DMS 273 (cell line): Measurements from ENCODE around the gene IL1RL2.

ENCODE experiments used
- DNase-seq: peaks from one replicate; lab custom pipeline; 2025; ENCODE audit not compliant: unreplicated experiment; lab: John Stamatoyannopoulos, UW

Gene IL1RL2

DNA sequence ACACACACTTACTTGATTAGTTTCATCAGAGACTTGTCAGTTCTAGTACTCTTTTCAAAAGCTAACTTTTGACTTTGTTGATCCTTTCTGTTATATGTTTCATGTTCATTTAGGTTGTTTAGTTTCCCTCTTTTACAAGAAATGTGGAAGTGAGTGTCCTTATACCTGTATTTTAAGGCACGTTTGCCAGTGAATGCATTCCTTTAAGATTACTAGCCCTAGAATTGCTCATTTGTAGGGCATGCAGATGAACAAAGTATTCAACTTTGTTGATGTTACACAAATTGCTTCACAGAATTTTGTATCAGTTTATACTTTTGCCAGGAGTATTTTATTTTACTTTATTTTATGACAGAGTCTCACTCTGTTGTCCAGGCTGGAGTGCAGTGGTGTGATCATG, 6.3 kb downstream of the IL1RL2 start:
- no peak for DNase-seq

GRCh38 chr2:102194609-102195268, 7.9 kb downstream of the IL1RL2 start:
- DNase-seq: no peak

DNA sequence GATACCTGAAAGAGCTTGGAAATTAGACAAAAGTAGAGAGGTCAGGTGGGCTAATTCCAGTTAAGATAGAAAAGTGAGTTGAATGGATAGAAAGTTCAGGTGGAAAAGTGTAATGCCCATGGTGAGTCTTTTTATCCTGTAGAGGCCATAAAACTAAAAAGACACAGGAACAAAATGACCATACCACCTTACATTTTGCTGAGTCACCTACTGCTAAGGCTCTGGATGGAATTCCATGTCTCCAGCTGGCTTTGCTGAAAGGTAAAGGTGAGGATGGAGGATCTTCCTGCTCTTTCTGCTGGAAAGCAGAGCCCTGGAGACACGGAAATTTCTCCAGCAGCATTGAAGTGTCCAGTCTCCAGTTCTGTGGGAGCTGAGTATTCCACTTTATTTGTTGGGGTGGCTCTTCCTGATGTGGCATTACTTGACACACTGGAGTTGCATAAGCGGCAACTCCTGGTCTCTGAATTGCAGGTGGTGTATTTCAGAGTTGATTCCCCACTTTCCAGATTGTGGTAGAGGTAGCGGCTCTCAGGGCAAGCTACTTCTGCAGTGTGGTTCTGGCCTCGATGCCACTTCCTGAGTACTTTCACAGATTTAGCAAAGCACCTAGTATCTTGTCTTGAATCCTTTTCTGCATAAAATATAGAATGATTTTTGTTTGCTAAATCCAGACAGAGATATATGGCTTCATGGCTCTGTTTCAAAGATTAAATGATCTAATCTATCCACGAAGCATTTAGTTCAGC, 10.7 kb downstream of the IL1RL2 start:
- DNase-seq: no peak

GRCh38 chr2:102200539-102200938, 13.7 kb downstream of the IL1RL2 start:
- DNase-seq: no peak

DNA sequence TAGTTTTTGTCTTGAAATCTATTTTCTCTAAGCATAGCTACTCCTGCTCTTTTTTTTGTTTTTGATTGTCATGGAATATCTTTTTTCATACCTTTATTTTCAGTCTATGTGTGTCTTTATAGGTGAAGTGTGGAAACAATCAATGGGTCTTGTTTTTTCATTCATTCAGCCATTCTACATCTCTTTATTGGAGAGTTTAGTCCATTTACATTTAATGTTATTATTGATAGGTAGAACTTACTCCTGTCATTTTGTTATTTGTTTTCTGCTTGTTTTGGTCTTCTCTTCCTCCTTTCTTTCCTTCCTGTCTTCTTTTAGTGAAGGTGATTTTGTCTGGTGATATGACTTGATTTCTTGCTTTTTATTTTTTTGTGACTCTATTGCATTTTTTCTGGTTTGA, 17.8 kb downstream of the IL1RL2 start:
- DNase-seq: no peak

DNA sequence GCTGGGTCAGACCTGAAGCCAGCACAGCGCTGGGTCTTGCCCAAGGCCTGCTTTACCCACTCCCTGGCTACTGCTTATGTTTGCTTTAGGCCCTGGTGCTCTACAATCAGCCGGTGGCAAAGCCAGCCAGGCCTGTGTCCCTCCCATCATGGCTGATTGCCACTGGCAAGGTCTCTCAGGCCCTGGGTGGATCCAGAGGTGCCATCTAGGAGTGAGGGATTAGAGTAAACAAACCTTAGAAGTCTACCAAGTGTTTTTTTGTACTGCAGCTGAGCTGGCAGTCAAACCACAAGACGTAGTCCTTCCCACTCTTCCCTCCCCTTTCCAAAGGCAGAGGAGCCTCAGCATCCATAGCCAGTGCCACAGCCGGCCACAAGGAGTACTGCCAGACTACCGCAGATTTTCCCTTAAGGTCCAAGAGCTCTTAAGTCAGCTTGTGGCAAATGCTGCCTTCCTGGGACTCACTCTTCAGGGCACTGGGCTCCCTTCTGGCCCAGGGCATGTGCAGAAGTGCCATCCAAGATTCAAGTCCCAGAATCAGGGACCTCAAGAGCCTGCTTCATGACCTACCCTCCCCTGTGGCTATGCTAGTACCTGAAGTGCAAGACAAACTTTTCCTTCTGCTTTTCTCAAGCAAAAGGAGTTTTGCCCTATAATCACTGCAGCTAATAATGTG, 20.0 kb downstream of the IL1RL2 start:
- no peak for DNase-seq

DNA sequence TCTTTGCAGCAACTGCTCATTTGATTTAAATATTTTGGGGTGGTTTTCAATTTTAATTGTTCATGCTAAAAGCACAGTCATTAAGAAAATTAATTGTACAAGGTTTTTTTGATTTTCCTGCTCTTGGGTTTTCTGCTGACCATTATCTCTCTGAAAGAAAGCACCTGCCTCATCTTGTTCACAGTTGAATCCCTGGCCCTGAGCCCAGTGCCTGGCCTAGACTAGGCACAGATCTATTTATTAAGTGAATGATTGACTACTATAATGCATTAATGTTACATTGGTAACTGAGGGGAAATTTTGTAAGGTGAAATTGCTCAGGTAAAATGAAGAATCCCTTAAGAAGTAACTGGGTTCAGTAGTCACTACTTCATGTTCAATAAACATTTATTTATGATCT, 22.0 kb downstream of the IL1RL2 start:
- no peak for DNase-seq

DNA sequence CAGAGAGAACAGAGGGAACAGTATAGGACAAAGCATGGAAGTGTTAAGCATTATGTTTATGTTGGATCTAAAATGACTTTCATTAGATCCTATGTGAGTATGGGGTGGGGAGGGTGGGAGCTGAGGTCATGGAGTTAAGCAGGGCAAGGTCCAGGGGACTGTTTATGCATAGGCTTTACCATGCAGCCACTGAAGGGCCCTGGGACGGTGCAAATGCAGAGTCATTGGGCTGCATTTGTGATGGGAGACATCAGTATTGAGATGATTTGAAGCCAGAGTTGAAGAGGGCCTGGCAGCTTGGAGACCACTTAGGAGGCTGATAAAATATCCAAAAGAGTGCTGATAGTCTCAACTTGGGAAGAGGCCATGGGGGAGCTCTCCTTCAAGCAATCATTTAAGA, 22.7 kb downstream of the IL1RL2 start:
- DNase-seq: no peak

DNA sequence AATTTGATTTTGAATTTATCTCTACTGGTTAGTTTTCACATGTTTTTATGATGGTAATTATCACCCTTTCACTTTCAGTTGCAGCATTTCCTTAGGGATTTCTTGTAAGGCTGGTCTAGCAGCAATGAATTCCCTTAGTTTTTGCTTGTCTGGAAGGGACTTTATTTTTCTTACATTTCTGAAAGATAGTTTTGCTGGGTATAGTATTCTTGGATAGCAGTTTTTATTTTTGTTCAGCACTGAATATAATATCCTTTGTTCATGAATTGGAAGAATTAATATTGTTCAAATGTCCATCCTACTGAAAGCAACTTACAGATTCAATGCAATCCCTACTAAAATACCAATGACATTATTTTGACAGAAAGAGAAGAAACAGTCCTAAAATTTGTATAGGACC, 30.2 kb downstream of the IL1RL2 start:
- DNase-seq: no peak

DNA sequence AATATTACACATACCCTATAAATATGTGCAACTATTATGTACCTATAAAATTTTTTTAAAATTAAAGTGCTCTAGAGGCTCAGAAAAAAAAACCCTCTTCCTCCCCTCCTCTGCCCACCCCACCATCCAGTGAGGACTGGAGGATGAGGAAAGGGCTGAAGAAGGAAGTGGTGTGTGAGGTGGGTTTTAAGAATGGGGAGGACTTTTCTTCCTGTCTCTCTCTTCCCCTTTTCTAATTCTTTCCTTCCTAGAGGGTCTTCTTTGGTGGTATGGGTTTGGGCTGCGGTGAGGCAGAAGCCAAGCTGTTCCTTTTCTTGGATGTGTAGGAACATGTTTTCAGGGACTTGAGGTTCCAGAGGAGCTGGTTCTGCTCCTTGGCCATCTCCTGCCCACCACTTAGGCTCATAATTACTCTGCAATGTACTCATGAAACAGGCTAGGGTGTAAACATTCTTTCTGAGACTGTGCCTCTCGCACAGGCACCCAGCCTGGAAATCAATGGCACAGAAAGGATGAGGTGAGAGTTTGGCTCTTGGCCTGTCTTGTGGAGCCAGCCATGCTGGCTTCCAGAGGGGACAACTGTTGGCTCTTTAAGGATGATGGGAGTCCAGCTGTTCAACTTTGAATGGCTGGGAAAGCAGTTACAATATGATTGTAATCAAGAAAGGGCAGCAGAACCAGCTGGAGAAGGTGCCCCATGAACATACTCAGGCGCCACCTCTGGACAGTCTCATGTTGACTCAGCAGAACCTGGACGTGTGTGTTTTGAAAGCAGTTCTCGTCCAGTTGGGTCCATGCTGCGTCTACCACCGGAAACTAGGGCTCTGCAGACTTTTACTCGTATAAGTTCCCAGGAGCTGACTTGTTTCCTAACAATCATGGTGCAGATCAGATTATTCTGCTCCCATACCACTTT, 38.3 kb downstream of the IL1RL2 start:
- no peak for DNase-seq

DNA sequence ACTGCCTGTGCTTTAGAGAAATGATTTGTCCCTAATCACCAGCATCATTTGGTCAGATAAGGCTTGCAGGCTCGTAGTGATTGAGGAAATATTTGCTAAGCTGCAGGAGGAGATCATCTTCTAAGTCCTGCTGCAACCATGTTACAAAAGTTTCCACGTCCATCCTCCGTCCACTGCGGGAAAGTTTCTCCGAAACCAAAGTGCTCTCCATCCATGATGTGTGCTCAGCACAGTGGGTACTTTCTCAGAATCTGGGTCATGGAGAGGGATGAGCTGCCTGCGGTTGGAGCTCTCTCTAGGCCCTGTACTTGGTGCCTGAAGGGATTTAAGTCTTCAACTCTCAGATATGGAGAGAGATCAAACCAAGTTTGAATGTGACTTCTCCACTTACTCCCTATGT, 39.3 kb downstream of the IL1RL2 start:
- no peak for DNase-seq

DNA sequence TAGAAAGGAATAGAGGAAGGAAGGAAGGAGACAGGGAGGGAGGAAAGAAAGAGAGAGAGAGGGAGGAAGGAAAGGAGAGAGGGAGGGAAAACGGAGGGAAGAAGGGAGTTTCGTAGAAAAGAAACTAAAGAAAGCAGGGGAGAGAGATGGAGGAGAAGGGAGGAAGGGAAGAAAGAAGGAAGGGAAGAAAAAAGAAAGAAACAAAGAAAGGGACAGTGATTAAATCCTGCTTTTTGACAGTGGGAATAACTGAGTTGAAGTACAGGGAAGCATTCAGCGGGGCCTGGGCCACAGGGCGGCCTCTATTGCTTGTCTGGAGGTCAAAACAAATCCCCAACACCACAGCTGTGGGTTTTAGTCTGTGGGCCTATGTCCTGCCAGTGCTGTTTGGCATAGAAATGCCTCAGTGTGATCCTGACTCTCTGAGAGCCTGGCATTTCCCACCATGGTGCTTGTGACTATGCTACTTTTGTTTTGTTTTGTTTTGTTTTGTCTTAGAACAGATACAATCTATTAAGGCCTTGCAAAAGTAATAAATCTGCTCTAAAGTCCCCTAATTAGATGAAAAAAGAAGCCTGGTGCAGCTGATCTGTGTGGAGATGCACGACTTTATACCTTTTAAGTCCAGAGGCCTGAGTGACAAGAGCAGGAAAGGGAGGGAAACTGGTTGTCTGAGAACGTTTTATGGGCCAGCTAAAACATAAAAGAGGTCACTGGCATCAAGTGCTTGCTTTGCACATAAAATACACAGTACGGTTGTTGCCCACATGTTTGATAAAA, 40.0 kb downstream of the IL1RL2 start:
- no peak for DNase-seq

GRCh38 chr2:102229141-102229769, 42.4 kb downstream of the IL1RL2 start:
- no peak for DNase-seq

GRCh38 chr2:102230410-102230909, 43.6 kb downstream of the IL1RL2 start:
- no peak for DNase-seq

DNA sequence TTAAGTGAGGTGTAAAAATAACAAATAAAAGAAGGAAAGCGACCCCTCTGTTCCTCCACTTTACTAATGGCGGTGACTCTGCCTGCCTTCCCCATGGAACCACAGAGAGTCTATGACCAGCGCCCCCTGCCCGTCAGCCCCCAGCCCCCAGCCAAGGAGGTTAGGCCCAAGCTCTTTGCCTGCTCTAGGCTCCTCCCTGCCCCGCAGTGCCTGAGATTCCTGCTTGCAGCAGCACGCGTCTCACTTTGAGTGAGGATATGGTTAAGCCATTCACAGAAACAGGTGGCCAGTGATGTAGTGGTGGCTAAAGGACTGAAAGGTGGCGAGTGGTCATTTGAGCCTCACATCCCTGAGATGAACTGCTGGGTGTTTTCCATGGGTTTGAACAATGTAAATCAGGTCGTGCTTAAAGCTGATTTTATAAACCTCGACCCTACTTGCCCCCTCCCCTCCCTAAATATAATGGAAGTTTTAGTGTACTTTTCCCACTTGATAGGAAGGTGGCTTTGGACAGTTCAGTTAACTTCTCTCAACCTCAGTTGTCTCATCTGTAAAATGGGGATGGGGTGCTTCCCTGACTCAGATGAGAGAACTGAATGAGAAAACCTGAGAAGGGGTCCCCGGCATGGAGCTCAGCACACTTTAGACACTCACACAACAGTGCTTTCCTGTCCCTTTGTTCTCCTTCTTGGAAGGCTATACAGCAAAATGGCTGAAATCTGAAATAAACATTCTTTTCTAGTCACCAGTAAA, 46.5 kb downstream of the IL1RL2 start:
- DNase-seq: no peak

GRCh38 chr2:102235042-102235473, 48.2 kb downstream of the IL1RL2 start:
- no peak for DNase-seq

GRCh38 chr2:102235491-102235890, 48.7 kb downstream of the IL1RL2 start:
- DNase-seq: no peak

GRCh38 chr2:102236132-102236531, 49.3 kb downstream of the IL1RL2 start:
- no peak for DNase-seq

DNA sequence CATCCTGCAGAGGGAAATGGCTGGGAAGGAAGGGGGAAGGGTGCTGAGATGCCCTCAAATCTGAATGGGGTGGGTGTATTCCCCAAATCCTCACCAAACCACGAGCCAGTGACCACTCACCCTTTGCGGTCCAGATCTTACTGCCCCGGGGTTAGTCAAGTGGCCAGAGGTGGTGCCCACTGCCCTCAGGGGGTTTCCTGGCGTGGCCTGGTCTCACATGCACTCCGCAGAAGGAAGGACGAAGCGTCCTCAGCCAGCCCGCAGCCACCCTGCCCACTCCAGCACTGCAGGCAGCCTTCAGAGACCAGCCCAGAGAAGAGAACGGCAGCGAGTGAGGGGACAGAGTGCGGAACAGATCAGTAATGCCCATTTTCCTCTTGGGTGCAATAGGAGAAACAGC, 50.4 kb downstream of the IL1RL2 start:
- no peak for DNase-seq
